DND-41 (cell line): ENCODE results near the gene TNFRSF19.
A peak's percentile ranks its signal among the peaks of the same experiment; 100 is the strongest.

Source experiments
- ATAC-seq: fragments of 200-7000 bp; cut with Tn5 transposase; 3 replicates; pipeline ENCODE4 v1.9.1; 2021; ENCODE audit warnings: low read depth; ENCODE audit not compliant: insufficient read depth
- DNase-seq: peaks from one replicate; pipeline ENCODE4 v3.0.0-alpha.2; 2020
- H2AFZ ChIP-seq: 2 replicates; pipeline ENCODE4 v1.6.0; 2012; ENCODE audit warnings: low read depth, low read length
- H3K27ac ChIP-seq: 2 replicates; pipeline ENCODE4 v1.5.1; 2012; ENCODE audit warnings: low read length, inconsistent platforms
- H3K27me3 ChIP-seq: fragments of 200-600 bp; sonication (generic); 2 replicates; pipeline ENCODE4 v1.6.0; 2012; ENCODE audit warnings: low read length, mild to moderate bottlenecking, inconsistent platforms; ENCODE audit not compliant: insufficient read depth, poor library complexity
- H3K36me3 ChIP-seq: 2 replicates; pipeline ENCODE4 v1.5.1; 2012; ENCODE audit warnings: low read length, inconsistent platforms; ENCODE audit not compliant: insufficient read depth
- H3K4me1 ChIP-seq: 2 replicates; pipeline ENCODE4 v1.5.1; 2012; ENCODE audit warnings: mild to moderate bottlenecking, low read length; ENCODE audit not compliant: insufficient read depth
- H3K4me2 ChIP-seq: 2 replicates; pipeline ENCODE4 v1.6.0; 2012; ENCODE audit warnings: mild to moderate bottlenecking, moderate library complexity, low read length, inconsistent platforms; ENCODE audit not compliant: insufficient read depth
- H3K4me3 ChIP-seq, 2 experiments: fragments of 200-600 bp in 1 of 2; shearing (Covaris generic) in 1 of 2; 2 replicates each; pipeline ENCODE4 v1.5.1; 2012 to 2016; ENCODE audit warnings: inconsistent platforms in 2 of 2, low read length in 2 of 2, mild to moderate bottlenecking in 2 of 2, low read depth in 1 of 2, moderate library complexity in 1 of 2
- H3K79me2 ChIP-seq: 2 replicates; pipeline ENCODE4 v1.6.0; 2012; ENCODE audit warnings: low read length, inconsistent platforms; ENCODE audit not compliant: insufficient read depth
- H3K9ac ChIP-seq: 2 replicates; pipeline ENCODE4 v1.6.0; 2012; ENCODE audit warnings: low read depth, mild to moderate bottlenecking, inconsistent platforms, low read length, moderate library complexity
- H3K9me3 ChIP-seq: 2 replicates; pipeline ENCODE4 v1.5.1; 2012; ENCODE audit warnings: low read length, moderate library complexity, mild to moderate bottlenecking, inconsistent platforms; ENCODE audit not compliant: insufficient read depth, severe bottlenecking
- H4K20me1 ChIP-seq: 2 replicates; pipeline ENCODE4 v1.6.0; 2012; ENCODE audit warnings: low read length; ENCODE audit not compliant: insufficient read depth
- EZH2 ChIP-seq: IDR thresholded peaks from 3 replicates; pipeline ENCODE4 v1.6.1; 2012; ENCODE audit warnings: borderline replicate concordance, low read depth, mild to moderate bottlenecking, moderate library complexity, low read length, inconsistent platforms; ENCODE audit not compliant: severe bottlenecking
- TF ChIP-seq, protein P1 (sequence below): IDR thresholded peaks from 2 replicates; pipeline ENCODE4 v1.5.1; 2012; ENCODE audit warnings: borderline replicate concordance, low read length, moderate library complexity, mild to moderate bottlenecking; ENCODE audit not compliant: poor library complexity, severe bottlenecking; ENCODE audit errors: extremely low read depth

The TNFRSF19 gene

DNA sequence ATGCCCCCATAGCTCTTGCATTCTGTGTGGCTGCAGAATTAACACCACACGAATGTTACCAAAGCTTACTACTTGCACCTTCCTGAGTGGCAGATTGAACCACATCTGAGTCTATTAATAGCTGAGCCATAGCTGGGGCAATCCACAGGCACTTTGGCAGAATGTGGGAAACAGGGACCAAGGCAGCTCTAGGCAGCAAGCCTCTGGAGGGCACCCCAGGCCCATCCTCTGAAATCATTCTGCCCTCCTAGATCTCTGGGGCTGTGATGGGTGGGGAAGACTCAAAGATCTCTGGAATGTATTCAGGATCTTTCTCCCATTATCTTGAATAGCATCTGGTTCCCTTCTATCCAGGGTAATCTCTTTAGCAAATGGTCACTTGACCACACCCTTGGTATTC is 139.3 kb downstream of the TNFRSF19 start:
- no peaks in the 10 kb centered on the region for H3K79me2 ChIP-seq
- H4K20me1 ChIP-seq, result no peaks in the 10 kb centered on the region
- H3K9ac ChIP-seq, result no peak overlapping the region
- no peak for DNase-seq
- H3K4me3 ChIP-seq, result no peak overlapping the region
- H2AFZ ChIP-seq, result no peak overlapping the region
- no peak overlapping the region for H3K4me2 ChIP-seq
- ATAC-seq, result no peak
- TF ChIP-seq, protein P1, sequence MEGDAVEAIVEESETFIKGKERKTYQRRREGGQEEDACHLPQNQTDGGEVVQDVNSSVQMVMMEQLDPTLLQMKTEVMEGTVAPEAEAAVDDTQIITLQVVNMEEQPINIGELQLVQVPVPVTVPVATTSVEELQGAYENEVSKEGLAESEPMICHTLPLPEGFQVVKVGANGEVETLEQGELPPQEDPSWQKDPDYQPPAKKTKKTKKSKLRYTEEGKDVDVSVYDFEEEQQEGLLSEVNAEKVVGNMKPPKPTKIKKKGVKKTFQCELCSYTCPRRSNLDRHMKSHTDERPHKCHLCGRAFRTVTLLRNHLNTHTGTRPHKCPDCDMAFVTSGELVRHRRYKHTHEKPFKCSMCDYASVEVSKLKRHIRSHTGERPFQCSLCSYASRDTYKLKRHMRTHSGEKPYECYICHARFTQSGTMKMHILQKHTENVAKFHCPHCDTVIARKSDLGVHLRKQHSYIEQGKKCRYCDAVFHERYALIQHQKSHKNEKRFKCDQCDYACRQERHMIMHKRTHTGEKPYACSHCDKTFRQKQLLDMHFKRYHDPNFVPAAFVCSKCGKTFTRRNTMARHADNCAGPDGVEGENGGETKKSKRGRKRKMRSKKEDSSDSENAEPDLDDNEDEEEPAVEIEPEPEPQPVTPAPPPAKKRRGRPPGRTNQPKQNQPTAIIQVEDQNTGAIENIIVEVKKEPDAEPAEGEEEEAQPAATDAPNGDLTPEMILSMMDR, result no peak
- no peak overlapping the region for H3K27ac ChIP-seq
- no peaks in the 10 kb centered on the region for H3K4me1 ChIP-seq
- no peaks in the 10 kb centered on the region for H3K27me3 ChIP-seq
- H3K9me3 ChIP-seq, result no peaks in the 10 kb centered on the region
- H3K36me3 ChIP-seq, result no peaks in the 10 kb centered on the region

DNA sequence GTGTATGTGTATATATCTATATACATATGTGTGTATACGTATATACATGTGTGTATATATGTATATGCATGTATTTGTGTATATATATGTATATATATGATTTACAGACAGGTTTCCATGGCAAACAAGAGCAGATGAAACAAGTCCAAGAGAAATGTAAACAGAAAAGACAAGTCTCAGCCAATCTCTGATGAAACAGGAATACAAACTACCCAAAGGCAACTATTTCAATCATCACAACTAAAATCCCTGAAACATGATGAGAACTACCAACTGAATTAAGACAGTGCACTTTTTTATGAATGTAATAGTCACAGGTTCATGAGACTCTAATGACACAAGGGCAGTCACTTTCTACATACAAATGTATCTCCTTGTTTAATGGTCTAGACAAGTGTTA is 140.2 kb downstream of the TNFRSF19 start:
- H3K4me2 ChIP-seq, result no peak overlapping the region
- no peak overlapping the region for H2AFZ ChIP-seq
- H3K27ac ChIP-seq, result no peak overlapping the region
- no peak for DNase-seq
- no peak overlapping the region for H3K9ac ChIP-seq
- H3K9me3 ChIP-seq, result no peaks in the 10 kb centered on the region
- no peaks in the 10 kb centered on the region for H3K27me3 ChIP-seq
- H3K4me3 ChIP-seq, result no peak overlapping the region
- no peaks in the 10 kb centered on the region for H3K4me1 ChIP-seq
- TF ChIP-seq EZH2, result no peak
- TF ChIP-seq, protein P1, result no peak
- H3K79me2 ChIP-seq, result no peaks in the 10 kb centered on the region
- H3K36me3 ChIP-seq, result no peaks in the 10 kb centered on the region
- ATAC-seq, result no peak
- no peaks in the 10 kb centered on the region for H4K20me1 ChIP-seq

DNA sequence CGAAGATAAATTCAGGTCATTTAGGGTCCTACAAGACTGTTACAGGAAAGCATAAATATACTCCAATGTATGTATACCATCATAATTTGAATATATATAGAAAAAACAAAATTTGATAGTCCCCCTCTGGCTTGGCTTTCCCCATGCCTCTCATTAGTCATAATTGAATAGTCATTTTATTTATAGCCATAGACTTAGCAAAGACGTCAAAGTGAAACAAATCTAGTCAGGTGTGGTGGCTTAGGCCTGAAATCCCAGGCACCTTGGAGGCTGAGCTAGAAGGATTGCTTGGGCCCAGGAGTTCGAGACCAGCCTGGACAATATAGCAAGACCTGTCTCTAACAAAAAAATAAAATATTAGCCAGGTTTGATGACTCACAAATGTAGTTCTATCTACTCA is 141.1 kb downstream of the TNFRSF19 start:
- ATAC-seq (no peak), DNase-seq (no peak)
- H3K9ac ChIP-seq, result no peak overlapping the region
- no peaks in the 10 kb centered on the region for H3K36me3 ChIP-seq
- no peaks in the 10 kb centered on the region for H3K79me2 ChIP-seq
- H3K4me3 ChIP-seq, result no peak overlapping the region
- H3K4me1 ChIP-seq, result no peaks in the 10 kb centered on the region
- no peaks in the 10 kb centered on the region for H3K27me3 ChIP-seq
- H4K20me1 ChIP-seq, result no peaks in the 10 kb centered on the region
- H3K4me2 ChIP-seq, result no peak overlapping the region
- H3K9me3 ChIP-seq, result no peaks in the 10 kb centered on the region
- no peak overlapping the region for H3K27ac ChIP-seq
- H2AFZ ChIP-seq, result no peak overlapping the region
- TF ChIP-seq EZH2, result no peak
- TF ChIP-seq, protein P1, result no peak

DNA sequence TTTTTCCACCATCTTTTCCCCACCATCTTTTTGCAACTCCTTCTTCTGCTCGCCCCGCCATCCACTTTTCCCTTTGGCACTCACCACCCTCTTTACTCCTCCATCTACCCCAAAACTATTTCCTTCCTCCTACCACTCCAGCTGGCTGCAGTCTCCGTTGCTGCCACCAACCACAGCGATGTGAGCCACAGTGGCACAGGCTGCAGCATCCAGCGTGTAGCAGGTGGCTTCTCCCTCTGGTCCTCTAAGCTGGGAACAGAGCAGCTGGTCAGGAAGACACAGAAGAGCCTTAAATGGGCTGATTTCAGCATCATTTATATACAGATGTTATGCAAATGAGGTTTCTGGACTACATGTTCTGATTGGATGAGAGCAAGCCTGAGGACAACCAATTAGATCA is 144.5 kb downstream of the TNFRSF19 start:
- TF ChIP-seq EZH2, result no peak
- TF ChIP-seq, protein P1, result no peak
- DNase-seq, result no peak
- no peaks in the 10 kb centered on the region for H3K27me3 ChIP-seq
- H2AFZ ChIP-seq, result no peak overlapping the region
- H3K9ac ChIP-seq, result no peak overlapping the region
- H3K4me1 ChIP-seq, result no peaks in the 10 kb centered on the region
- no peaks in the 10 kb centered on the region for H4K20me1 ChIP-seq
- no peaks in the 10 kb centered on the region for H3K36me3 ChIP-seq
- H3K4me3 ChIP-seq, result no peak overlapping the region
- no peak overlapping the region for H3K27ac ChIP-seq
- no peaks in the 10 kb centered on the region for H3K9me3 ChIP-seq
- H3K4me2 ChIP-seq, result no peak overlapping the region
- no peaks in the 10 kb centered on the region for H3K79me2 ChIP-seq
- peak; percentile 35; the same call in 1 of the 3 replicates for ATAC-seq
